Esophagus muscularis mucosa (tissue), 4 donors: ENCODE results near the gene ASAP2. TPM values are rescaled to one million over a fixed set of nuclear protein-coding genes. Genes with fewer than 3 reads are reported as not detected.
A peak's percentile ranks its signal among the peaks of the same experiment; 100 is the strongest.

Experiments used
- DNase-seq: peaks from one replicate; pipeline ENCODE4 v3.0.0-alpha.2; 2017; ENCODE audit errors: extremely low spot score
- H3K27ac ChIP-seq, 4 donors: fragments of 200-600 bp; sonication (generic); replicated peaks in 1 of 4; 1 replicate in 3 of 4; 2 replicates in 1 of 4; pipeline ENCODE4 v1.5.1; 2016 to 2019; ENCODE audit warnings: mild to moderate bottlenecking in 1 of 4
- H3K27me3 ChIP-seq, 4 donors: fragments of 200-600 bp; sonication (generic); one replicate each; pipeline versions ENCODE4 v1.5.1 to v1.6.0; 2016 to 2019
- H3K36me3 ChIP-seq, 4 donors: fragments of 200-600 bp; sonication (generic); one replicate each; pipeline ENCODE4 v1.5.1; 2016 to 2019
- H3K4me1 ChIP-seq, 4 donors: fragments of 200-600 bp; sonication (generic); one replicate each; pipeline ENCODE4 v1.5.1; 2016 to 2019
- H3K4me3 ChIP-seq, 4 donors: fragments of 200-600 bp; sonication (generic); 1 replicate in 2 of 4; 2 replicates in 2 of 4; pipeline ENCODE4 v1.5.1; 2016 to 2019; ENCODE audit warnings: mild to moderate bottlenecking in 4 of 4, moderate library complexity in 1 of 4
- H3K9me3 ChIP-seq, 4 donors: fragments of 200-600 bp; sonication (generic); 1 replicate in 3 of 4; 2 replicates in 1 of 4; pipeline ENCODE4 v1.5.1; 2016 to 2019
- CTCF ChIP-seq, 3 experiments: fragments of 200-600 bp in 2 of 3; fragments of 450-650 bp in 1 of 3; sonication (generic) in 2 of 3; IDR thresholded peaks; one replicate each; pipeline ENCODE4 v1.5.1; 2017 to 2019; ENCODE audit warnings: antibody characterized with exemption in 3 of 3, mild to moderate bottlenecking in 2 of 3, moderate library complexity in 1 of 3
- EP300 ChIP-seq: sonication (generic); formaldehyde crosslinking; IDR thresholded peaks from one replicate; pipeline ENCODE4 v1.6.1; 2017; ENCODE audit warnings: antibody characterized with exemption
- POLR2A ChIP-seq: fragments of 450-650 bp; IDR thresholded peaks from one replicate; pipeline ENCODE4 v1.6.1; 2017; ENCODE audit warnings: antibody characterized with exemption, moderate library complexity, mild to moderate bottlenecking, low read depth
- POLR2AphosphoS5 ChIP-seq, 2 donors: sonication (generic); formaldehyde crosslinking; IDR thresholded peaks; one replicate each; pipeline ENCODE4 v1.6.1; 2017; ENCODE audit warnings: antibody characterized with exemption in 2 of 2
- WGBS: methylation state at CpG from one replicate; pipeline ENCODE4 v1.1.5; 2018; 5-methylcytosine and 5-hydroxymethylcytosine counted together
- intact Hi-C: fragments of 100-400 bp; cut with DNase I; formaldehyde crosslinking; loops from one replicate; pipeline ENCODE4 v1.15.1; 2023
- total RNA-seq, 4 donors: library from RNA; depleted of rRNA; stranded (reverse); fragments of >200 nt; gene quantifications; one replicate each; pipeline versions ENCODE4 v1.1.0 to v1.2.1, GENCODE V29; 2016

ASAP2 gene
- total RNA-seq, 4 donors from 2014 or later, result 18.7 to 24.0 (median 21.3) TPM

- no peak for DNase-seq
- H3K36me3 ChIP-seq, result peaks cover 17 to 77% (median 63%) of the 10 kb centered on the region in 4 donors
- no peak overlapping the region for H3K4me3 ChIP-seq
- TF ChIP-seq CTCF (IDR thresholded peaks at IDR 0.05) (no peak), EP300 (no peak), POLR2A (no peak)
- intact Hi-C loops, result no loop called here
- WGBS, result 91% methylated on average over 6 of the region's 7 CpGs
- no peaks in the 10 kb centered on the region for H3K9me3 ChIP-seq
- H3K27me3 ChIP-seq, result no peaks in the 10 kb centered on the region
- no peak overlapping the region for H3K27ac ChIP-seq
- peaks cover 14 to 29% (median 25%) of the 10 kb centered on the region in 4 donors for H3K4me1 ChIP-seq
Measured at GRCh38 chr2:9390151-9390850, 183.7 kb downstream of the ASAP2 start.

- Histone ChIP-seq H3K4me3 (no peak overlapping the region), H3K27me3 (no peaks in the 10 kb centered on the region), H3K4me1 (peaks cover 11 to 29% (median 25%) of the 10 kb centered on the region in 4 donors), H3K27ac (no peak overlapping the region), H3K9me3 (no peaks in the 10 kb centered on the region), H3K36me3 (peaks cover 17 to 73% (median 58%) of the 10 kb centered on the region in 4 donors)
- WGBS, result 93% methylated on average over 19 of the region's 19 CpGs
- intact Hi-C loops, result no loop called here
- no peak for TF ChIP-seq EP300
- no peak for TF ChIP-seq POLR2A
- no peak for TF ChIP-seq POLR2AphosphoS5 (IDR thresholded peaks at IDR 0.05)
- DNase-seq, result no peak
Measured at GRCh38 chr2:9390991-9391390, 184.4 kb downstream of the ASAP2 start.

GRCh38 chr2:9391961-9392720, 185.5 kb downstream of the ASAP2 start:
- peaks cover 25 to 76% (median 62%) of the 10 kb centered on the region in 4 donors for H3K36me3 ChIP-seq
- no peak for DNase-seq
- peak overlapping the region; percentile 47 to 69 (median 60) for H3K27ac ChIP-seq
- intact Hi-C loops, result no loop called here
- H3K4me3 ChIP-seq, result no peak overlapping the region
- TF ChIP-seq CTCF (IDR thresholded peaks at IDR 0.05) (no peak), POLR2AphosphoS5 (IDR thresholded peaks at IDR 0.05) (no peak)
- 92% methylated on average over 13 of the region's 13 CpGs for WGBS
- no peaks in the 10 kb centered on the region for H3K9me3 ChIP-seq
- H3K27me3 ChIP-seq, result no peaks in the 10 kb centered on the region
- H3K4me1 ChIP-seq, result peaks cover 10 to 21% (median 19%) of the 10 kb centered on the region in 4 donors

GRCh38 chr2:9392898-9393765, 186.5 kb downstream of the ASAP2 start:
- Histone ChIP-seq H3K9me3 (no peaks in the 10 kb centered on the region), H3K27me3 (no peaks in the 10 kb centered on the region), H3K4me1 (peaks cover 11 to 21% (median 17%) of the 10 kb centered on the region in 4 donors), H3K27ac (peak overlapping the region; percentile 47 to 69 (median 60)), H3K36me3 (peaks cover 23 to 72% (median 55%) of the 10 kb centered on the region in 4 donors), H3K4me3 (no peak overlapping the region)
- TF ChIP-seq CTCF (IDR thresholded peaks at IDR 0.05) (no peak), POLR2A (no peak), POLR2AphosphoS5 (IDR thresholded peaks at IDR 0.05) (no peak), EP300 (no peak)
- intact Hi-C loops, result no loop called here
- 61% methylated on average over 21 of the region's 28 CpGs for WGBS
- DNase-seq, result no peak
